ENCODE results near the gene MALRD1. TPM values are rescaled to one million over a fixed set of nuclear protein-coding genes. Genes with fewer than 3 reads are reported as not detected.

MALRD1 gene
- total and polyA plus RNA-seq, 2 experiments from 2014 or later, result 17.8 to 52.6 TPM

DNA sequence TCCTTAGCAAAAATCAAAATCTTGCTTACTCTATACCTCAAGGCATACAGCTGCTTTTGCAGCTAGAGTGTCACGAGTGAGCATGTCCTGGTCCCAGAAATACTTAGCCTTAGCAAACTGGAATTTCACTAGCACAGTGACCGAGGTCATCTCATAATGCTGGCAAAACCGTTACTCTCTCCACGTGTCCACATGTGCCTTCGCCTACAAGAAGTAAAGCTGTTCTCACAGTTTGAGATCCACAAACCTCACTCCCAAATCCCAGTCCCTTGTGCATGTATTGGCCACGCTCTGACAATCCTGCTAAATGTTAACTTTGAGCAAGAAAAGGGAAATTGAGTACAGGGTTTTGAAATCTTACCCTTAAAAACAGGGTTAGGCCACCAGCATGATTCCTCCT, 656.6 kb downstream of the MALRD1 start:
- WGBS (ENCODE audit: low lambda C conversion rate, missing lambda C conversion rate), result 89% methylated on average over 6 of the region's 6 CpGs
- Histone ChIP-seq H3K79me2 (no peaks in the 10 kb centered on the region), H3K9me3 (ENCODE audit: low read depth) (no peaks in the 10 kb centered on the region), H3K4me3 (no peak overlapping the region), H4K20me1 (ENCODE audit: insufficient read depth, poor library complexity, severe bottlenecking) (no peaks in the 10 kb centered on the region), H2AFZ (no peak overlapping the region), H3K4me1 (ENCODE audit: insufficient read depth) (no peaks in the 10 kb centered on the region), H3K9me2 (replicated peaks; ENCODE audit: insufficient read depth) (no peaks in the 10 kb centered on the region), H3K27me3 (no peaks in the 10 kb centered on the region), H3K4me2 (no peak overlapping the region), H3K27ac (no peak overlapping the region), H3K36me3 (replicated peaks; ENCODE audit: insufficient read depth, low read depth) (no peaks in the 10 kb centered on the region)
- DNase-seq (ENCODE audit: low spot score), result no peak
- TF ChIP-seq EZH2 (IDR thresholded peaks at IDR 0.05; ENCODE audit: borderline replicate concordance) (no peak), EZH2phosphoT487 (IDR thresholded peaks at IDR 0.05; ENCODE audit: low read depth, severe bottlenecking, unreplicated experiment) (no peak)
- TF ChIP-seq, protein P1, sequence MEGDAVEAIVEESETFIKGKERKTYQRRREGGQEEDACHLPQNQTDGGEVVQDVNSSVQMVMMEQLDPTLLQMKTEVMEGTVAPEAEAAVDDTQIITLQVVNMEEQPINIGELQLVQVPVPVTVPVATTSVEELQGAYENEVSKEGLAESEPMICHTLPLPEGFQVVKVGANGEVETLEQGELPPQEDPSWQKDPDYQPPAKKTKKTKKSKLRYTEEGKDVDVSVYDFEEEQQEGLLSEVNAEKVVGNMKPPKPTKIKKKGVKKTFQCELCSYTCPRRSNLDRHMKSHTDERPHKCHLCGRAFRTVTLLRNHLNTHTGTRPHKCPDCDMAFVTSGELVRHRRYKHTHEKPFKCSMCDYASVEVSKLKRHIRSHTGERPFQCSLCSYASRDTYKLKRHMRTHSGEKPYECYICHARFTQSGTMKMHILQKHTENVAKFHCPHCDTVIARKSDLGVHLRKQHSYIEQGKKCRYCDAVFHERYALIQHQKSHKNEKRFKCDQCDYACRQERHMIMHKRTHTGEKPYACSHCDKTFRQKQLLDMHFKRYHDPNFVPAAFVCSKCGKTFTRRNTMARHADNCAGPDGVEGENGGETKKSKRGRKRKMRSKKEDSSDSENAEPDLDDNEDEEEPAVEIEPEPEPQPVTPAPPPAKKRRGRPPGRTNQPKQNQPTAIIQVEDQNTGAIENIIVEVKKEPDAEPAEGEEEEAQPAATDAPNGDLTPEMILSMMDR (IDR thresholded peaks at IDR 0.05; ENCODE audit: poor library complexity), result no peak

DNA sequence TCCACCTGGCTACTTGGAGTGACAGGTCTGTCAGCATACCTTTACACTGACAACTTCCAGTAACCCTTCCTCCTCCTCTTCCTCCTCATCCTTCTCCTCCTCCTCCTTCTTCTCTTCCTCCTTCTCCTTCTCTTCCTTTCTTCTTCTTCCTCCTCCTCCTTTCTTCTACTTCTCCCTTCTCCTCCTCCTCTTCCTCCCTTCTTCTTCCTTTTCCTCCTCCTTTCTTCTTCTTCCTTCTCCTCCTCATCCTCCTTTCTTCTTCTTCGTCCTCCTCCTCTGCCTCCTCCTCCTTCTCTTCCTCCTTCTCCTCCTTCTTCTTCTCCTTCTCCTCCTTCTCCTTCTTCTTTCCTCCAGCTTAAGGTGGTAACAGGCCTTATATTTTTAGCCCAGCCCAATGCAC, 658.3 kb downstream of the MALRD1 start:
- Histone ChIP-seq H3K9me2 (replicated peaks; ENCODE audit: insufficient read depth) (no peaks in the 10 kb centered on the region), H3K9me3 (ENCODE audit: low read depth) (peaks cover 10% of the 10 kb centered on the region), H3K36me3 (replicated peaks; ENCODE audit: insufficient read depth, low read depth) (no peaks in the 10 kb centered on the region), H4K20me1 (ENCODE audit: insufficient read depth, poor library complexity, severe bottlenecking) (no peaks in the 10 kb centered on the region), H2AFZ (no peak overlapping the region), H3K79me2 (no peaks in the 10 kb centered on the region), H3K27ac (no peak overlapping the region), H3K27me3 (no peaks in the 10 kb centered on the region), H3K4me1 (ENCODE audit: insufficient read depth) (no peaks in the 10 kb centered on the region), H3K4me3 (no peak overlapping the region), H3K4me2 (no peak overlapping the region)
- TF ChIP-seq, protein P1 (IDR thresholded peaks at IDR 0.05; ENCODE audit: poor library complexity), result no peak
- TF ChIP-seq EZH2 (IDR thresholded peaks at IDR 0.05; ENCODE audit: borderline replicate concordance) (no peak), EZH2phosphoT487 (IDR thresholded peaks at IDR 0.05; ENCODE audit: low read depth, severe bottlenecking, unreplicated experiment) (no peak)
- WGBS (ENCODE audit: low lambda C conversion rate, missing lambda C conversion rate), result 100% methylated on average over 1 of the region's 1 CpG
- DNase-seq (ENCODE audit: low spot score), result no peak

DNA sequence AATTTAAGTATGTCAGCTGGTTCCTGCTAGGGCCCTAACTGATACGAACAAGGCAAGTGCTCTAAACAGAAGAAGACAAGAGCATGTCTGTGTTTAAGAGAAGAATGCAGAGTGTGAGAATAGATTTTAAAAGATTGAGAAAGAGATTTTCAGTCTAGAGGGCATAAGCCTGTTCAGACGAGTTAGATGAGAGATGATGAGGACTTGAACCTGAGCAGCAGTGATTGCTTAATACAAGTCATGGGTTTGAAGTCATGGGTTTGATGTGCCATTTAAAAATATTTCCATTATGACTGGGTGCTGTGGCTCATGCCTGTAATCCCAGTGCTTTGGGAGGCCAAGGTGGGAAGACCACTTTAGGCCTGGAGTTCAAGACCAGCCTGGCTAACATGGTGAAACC, 658.8 kb downstream of the MALRD1 start:
- no peak for DNase-seq (ENCODE audit: low spot score)
- no peaks in the 10 kb centered on the region for H3K36me3 ChIP-seq (replicated peaks; ENCODE audit: insufficient read depth, low read depth)
- H3K4me1 ChIP-seq (ENCODE audit: insufficient read depth), result no peaks in the 10 kb centered on the region
- no peak overlapping the region for H2AFZ ChIP-seq
- no peak overlapping the region for H3K27ac ChIP-seq
- H3K4me3 ChIP-seq, result no peak overlapping the region
- H3K79me2 ChIP-seq, result no peaks in the 10 kb centered on the region
- H4K20me1 ChIP-seq (ENCODE audit: insufficient read depth, poor library complexity, severe bottlenecking), result no peaks in the 10 kb centered on the region
- TF ChIP-seq EZH2 (IDR thresholded peaks at IDR 0.05; ENCODE audit: borderline replicate concordance) (no peak), EZH2phosphoT487 (IDR thresholded peaks at IDR 0.05; ENCODE audit: low read depth, severe bottlenecking, unreplicated experiment) (no peak)
- TF ChIP-seq, protein P1 (IDR thresholded peaks at IDR 0.05; ENCODE audit: poor library complexity), result no peak
- no peaks in the 10 kb centered on the region for H3K27me3 ChIP-seq
- H3K4me2 ChIP-seq, result no peak overlapping the region
- WGBS (ENCODE audit: low lambda C conversion rate, missing lambda C conversion rate), result 86% methylated on average over 2 of the region's 2 CpGs
- H3K9me3 ChIP-seq (ENCODE audit: low read depth), result peaks cover 15% of the 10 kb centered on the region
- no peaks in the 10 kb centered on the region for H3K9me2 ChIP-seq (replicated peaks; ENCODE audit: insufficient read depth)

DNA sequence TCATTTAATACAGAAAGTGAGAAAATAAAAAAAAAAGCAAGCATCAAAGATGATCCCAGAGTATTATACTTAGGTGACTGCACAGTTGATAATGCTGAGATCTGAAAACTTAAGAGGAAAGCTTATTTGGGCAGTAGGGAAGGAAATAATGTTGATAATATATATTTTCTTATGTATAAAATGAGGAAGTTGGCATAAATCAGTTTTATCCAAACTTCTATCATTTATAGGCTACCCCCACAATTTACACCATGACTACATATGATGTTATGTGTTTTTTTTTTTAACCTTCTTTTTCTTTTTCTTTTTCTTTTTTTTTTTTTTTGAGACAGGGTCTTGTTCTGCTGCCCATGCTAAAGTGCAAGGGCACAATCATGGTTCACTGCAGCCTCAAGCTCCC, 659.4 kb downstream of the MALRD1 start:
- Histone ChIP-seq H3K9me2 (replicated peaks; ENCODE audit: insufficient read depth) (no peaks in the 10 kb centered on the region), H4K20me1 (ENCODE audit: insufficient read depth, poor library complexity, severe bottlenecking) (no peaks in the 10 kb centered on the region)
- DNase-seq (ENCODE audit: low spot score), result no peak

More for the DNA sequence above, 659.4 kb downstream of the MALRD1 start:
- Histone ChIP-seq H3K4me1 (ENCODE audit: insufficient read depth) (no peaks in the 10 kb centered on the region), H2AFZ (no peak overlapping the region), H3K36me3 (replicated peaks; ENCODE audit: insufficient read depth, low read depth) (no peaks in the 10 kb centered on the region), H3K79me2 (no peaks in the 10 kb centered on the region), H3K27me3 (no peaks in the 10 kb centered on the region), H3K4me2 (no peak overlapping the region), H3K27ac (no peak overlapping the region), H3K4me3 (no peak overlapping the region), H3K9me3 (ENCODE audit: low read depth) (peaks cover 17% of the 10 kb centered on the region)
- TF ChIP-seq, protein P1 (IDR thresholded peaks at IDR 0.05; ENCODE audit: poor library complexity), result no peak
- no peak for TF ChIP-seq EZH2 (IDR thresholded peaks at IDR 0.05; ENCODE audit: borderline replicate concordance)
- TF ChIP-seq EZH2phosphoT487 (IDR thresholded peaks at IDR 0.05; ENCODE audit: low read depth, severe bottlenecking, unreplicated experiment), result no peak
